ENCODE data around the gene NEDD9. TPM values are rescaled to one million over a fixed set of nuclear protein-coding genes. Genes with fewer than 3 reads are reported as not detected.
A peak's percentile ranks its signal among the peaks of the same experiment; 100 is the strongest.

NEDD9 gene
- total and polyA plus RNA-seq, 10 of the 15 experiments (the other 5 are each of a cell fraction or from before 2014, with no cell fraction given) = 4.9 to 92.6 (median 14.6) TPM

DNA sequence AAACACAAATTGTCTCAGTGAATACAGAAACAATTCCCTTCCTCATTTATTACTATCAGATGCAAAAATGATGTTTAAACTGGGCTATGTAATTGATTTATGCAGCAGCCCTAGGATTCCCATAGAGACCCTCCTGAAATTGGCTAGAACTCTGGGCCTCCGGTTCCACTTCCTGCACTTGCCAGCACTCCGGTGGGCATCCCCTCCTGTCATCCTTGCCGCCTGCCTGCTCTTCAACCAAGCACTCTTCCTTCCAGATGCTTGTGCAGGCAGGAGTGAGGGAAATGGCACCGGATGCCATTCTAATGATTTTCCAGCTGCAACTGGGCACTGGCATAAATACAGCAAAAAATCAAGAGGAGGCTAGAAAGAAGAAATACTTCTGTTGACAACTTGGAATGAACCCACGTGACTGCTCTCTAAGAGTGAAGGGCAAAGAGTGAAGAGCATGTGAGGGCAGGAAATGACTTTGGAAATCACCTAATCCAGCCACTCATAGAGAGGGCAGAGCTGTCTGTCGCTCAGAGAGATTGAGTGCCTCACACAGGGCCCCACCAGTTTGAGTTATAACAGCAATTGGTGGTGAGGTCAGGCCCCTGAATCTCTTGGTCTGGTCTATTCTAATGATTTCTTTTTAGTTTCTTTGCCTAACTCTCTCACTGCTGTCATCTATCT lies 3.7 kb upstream of the NEDD9 start (continued):
- TF ChIP-seq, protein P1, sequence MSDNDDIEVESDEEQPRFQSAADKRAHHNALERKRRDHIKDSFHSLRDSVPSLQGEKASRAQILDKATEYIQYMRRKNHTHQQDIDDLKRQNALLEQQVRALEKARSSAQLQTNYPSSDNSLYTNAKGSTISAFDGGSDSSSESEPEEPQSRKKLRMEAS (IDR thresholded peaks at IDR 0.05; ENCODE audit: low read depth, low read length) = no peak
- TF ChIP-seq, protein P2, sequence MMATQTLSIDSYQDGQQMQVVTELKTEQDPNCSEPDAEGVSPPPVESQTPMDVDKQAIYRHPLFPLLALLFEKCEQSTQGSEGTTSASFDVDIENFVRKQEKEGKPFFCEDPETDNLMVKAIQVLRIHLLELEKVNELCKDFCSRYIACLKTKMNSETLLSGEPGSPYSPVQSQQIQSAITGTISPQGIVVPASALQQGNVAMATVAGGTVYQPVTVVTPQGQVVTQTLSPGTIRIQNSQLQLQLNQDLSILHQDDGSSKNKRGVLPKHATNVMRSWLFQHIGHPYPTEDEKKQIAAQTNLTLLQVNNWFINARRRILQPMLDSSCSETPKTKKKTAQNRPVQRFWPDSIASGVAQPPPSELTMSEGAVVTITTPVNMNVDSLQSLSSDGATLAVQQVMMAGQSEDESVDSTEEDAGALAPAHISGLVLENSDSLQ (IDR thresholded peaks at IDR 0.05) = peak; percentile 95
- TF ChIP-seq, protein P3, sequence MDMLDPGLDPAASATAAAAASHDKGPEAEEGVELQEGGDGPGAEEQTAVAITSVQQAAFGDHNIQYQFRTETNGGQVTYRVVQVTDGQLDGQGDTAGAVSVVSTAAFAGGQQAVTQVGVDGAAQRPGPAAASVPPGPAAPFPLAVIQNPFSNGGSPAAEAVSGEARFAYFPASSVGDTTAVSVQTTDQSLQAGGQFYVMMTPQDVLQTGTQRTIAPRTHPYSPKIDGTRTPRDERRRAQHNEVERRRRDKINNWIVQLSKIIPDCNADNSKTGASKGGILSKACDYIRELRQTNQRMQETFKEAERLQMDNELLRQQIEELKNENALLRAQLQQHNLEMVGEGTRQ (IDR thresholded peaks at IDR 0.05; ENCODE audit: borderline replicate concordance, low read depth, low read length) = peak; percentile 46; the same call in 1 of the 2 replicates
- peak; percentile 95 for TF ChIP-seq RAD51 (IDR thresholded peaks at IDR 0.05)
- TF ChIP-seq, protein P4, sequence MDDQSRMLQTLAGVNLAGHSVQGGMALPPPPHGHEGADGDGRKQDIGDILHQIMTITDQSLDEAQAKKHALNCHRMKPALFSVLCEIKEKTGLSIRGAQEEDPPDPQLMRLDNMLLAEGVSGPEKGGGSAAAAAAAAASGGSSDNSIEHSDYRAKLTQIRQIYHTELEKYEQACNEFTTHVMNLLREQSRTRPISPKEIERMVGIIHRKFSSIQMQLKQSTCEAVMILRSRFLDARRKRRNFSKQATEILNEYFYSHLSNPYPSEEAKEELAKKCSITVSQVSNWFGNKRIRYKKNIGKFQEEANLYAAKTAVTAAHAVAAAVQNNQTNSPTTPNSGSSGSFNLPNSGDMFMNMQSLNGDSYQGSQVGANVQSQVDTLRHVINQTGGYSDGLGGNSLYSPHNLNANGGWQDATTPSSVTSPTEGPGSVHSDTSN (IDR thresholded peaks at IDR 0.05; ENCODE audit: insufficient replicate concordance, low read depth, low read length) = peak; percentile 85

DNA sequence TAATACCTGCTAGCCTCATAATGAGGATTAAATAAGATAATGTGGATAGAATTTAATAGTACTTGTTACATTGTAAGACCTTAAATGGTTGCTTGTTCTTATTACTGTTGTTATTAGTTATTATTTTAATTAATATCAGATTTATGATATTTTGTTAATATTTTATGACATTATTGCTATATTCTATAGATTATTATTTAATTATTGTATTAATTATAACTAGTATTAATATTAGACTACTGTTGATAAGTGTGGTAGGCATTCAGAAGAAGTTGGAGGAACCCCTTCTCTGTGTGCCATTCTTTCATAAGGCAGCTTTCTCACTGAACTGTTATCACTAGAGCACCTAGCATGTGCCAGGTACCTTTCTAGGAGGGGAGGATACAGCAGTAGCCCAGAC lies 2.6 kb upstream of the NEDD9 start:
- peaks cover 21% of the 10 kb centered on the region for H3K79me2 ChIP-seq (ENCODE audit: control insufficient read depth, insufficient read depth, low read length)
- ChIA-PET POLR2A (interaction anchor here (0.6 to 8.0 kb wide), 5 partner anchors 19 to 239 kb away, joined by 3 to 67 read pairs (median 3); no protein-coding TSS in a partner anchor), CTCF (interaction anchor here (1.3 to 1.6 kb wide), 2 partner anchors 88 to 145 kb away, joined by 3 to 4 read pairs; no protein-coding TSS in a partner anchor), SMC1A (ENCODE audit: uncharacterized antibody, unreplicated experiment) (interaction anchor here (0.5 to 9.0 kb wide), 20 partner anchors 8 to 281 kb away, joined by 3 to 99 read pairs (median 4); no protein-coding TSS in a partner anchor), RAD21 (ENCODE audit: unreplicated experiment) (interaction anchor here (0.6 to 4.4 kb wide), 8 partner anchors 9 to 262 kb away, joined by 3 to 16 read pairs (median 4); no protein-coding TSS in a partner anchor)
- in situ Hi-C loops (cut with MboI) = no loop called here
- intact Hi-C loops (cut with micrococcal nuclease; ENCODE audit: unreplicated experiment) = no loop called here
- no peaks in the 10 kb centered on the region for H3K27me3 ChIP-seq (replicated peaks in 1 of 2; ENCODE audit: control insufficient read depth in 2 of 2, insufficient read depth in 2 of 2, low read length in 1 of 2)
- no peak overlapping the region for H3K4me2 ChIP-seq (ENCODE audit: control insufficient read depth, insufficient read depth)
- no peak for ATAC-seq
- no peaks in the 10 kb centered on the region for H4K20me1 ChIP-seq (ENCODE audit: control insufficient read depth, insufficient read depth)
- H3K9me3 ChIP-seq (replicated peaks; ENCODE audit: control insufficient read depth, insufficient read depth, low read length) = no peaks in the 10 kb centered on the region
- no peak overlapping the region for H3K9ac ChIP-seq (ENCODE audit: control insufficient read depth, insufficient read depth, low read length)
- no peak for FAIRE-seq
- H3K27ac ChIP-seq (ENCODE audit: control insufficient read depth, insufficient read depth) = no peak overlapping the region
- H3K36me3 ChIP-seq (ENCODE audit: control insufficient read depth in 2 of 2, insufficient read depth in 2 of 2, low read length in 1 of 2) = peaks cover 0 to 3% of the 10 kb centered on the region in 2 experiments; a peak in 1 of 4 replicates
- H3K4me1 ChIP-seq (ENCODE audit: control insufficient read depth, insufficient read depth, low read length) = peaks cover 10% of the 10 kb centered on the region; the same call in 1 of the 2 replicates
- DNase-seq (ENCODE audit: low read depth, low spot score) = no peak
- H3K4me3 ChIP-seq = no peak overlapping the region
- H2AFZ ChIP-seq (ENCODE audit: control insufficient read depth, low read depth, low read length) = no peak overlapping the region
- BruUV-seq (replicated peaks) = no TSS peak
- no peak for TF ChIP-seq MEF2A (IDR thresholded peaks at IDR 0.05; ENCODE audit: insufficient read depth, low read depth, low read length)
- TF ChIP-seq TARDBP (IDR thresholded peaks at IDR 0.05; ENCODE audit: borderline replicate concordance) = no peak
- no peak for TF ChIP-seq RAD21 (IDR thresholded peaks at IDR 0.05; ENCODE audit: insufficient read depth, low read depth, low read length)
- TF ChIP-seq CHD1 (IDR thresholded peaks at IDR 0.05; ENCODE audit: low read depth, low read length) = no peak
- no peak for TF ChIP-seq SUZ12 (IDR thresholded peaks at IDR 0.05; ENCODE audit: unreplicated experiment)
- no peak for TF ChIP-seq RB1 (IDR thresholded peaks at IDR 0.05; ENCODE audit: borderline replicate concordance)
- TF ChIP-seq DPF2 (IDR thresholded peaks at IDR 0.05) = no peak
- TF ChIP-seq, protein P5, sequence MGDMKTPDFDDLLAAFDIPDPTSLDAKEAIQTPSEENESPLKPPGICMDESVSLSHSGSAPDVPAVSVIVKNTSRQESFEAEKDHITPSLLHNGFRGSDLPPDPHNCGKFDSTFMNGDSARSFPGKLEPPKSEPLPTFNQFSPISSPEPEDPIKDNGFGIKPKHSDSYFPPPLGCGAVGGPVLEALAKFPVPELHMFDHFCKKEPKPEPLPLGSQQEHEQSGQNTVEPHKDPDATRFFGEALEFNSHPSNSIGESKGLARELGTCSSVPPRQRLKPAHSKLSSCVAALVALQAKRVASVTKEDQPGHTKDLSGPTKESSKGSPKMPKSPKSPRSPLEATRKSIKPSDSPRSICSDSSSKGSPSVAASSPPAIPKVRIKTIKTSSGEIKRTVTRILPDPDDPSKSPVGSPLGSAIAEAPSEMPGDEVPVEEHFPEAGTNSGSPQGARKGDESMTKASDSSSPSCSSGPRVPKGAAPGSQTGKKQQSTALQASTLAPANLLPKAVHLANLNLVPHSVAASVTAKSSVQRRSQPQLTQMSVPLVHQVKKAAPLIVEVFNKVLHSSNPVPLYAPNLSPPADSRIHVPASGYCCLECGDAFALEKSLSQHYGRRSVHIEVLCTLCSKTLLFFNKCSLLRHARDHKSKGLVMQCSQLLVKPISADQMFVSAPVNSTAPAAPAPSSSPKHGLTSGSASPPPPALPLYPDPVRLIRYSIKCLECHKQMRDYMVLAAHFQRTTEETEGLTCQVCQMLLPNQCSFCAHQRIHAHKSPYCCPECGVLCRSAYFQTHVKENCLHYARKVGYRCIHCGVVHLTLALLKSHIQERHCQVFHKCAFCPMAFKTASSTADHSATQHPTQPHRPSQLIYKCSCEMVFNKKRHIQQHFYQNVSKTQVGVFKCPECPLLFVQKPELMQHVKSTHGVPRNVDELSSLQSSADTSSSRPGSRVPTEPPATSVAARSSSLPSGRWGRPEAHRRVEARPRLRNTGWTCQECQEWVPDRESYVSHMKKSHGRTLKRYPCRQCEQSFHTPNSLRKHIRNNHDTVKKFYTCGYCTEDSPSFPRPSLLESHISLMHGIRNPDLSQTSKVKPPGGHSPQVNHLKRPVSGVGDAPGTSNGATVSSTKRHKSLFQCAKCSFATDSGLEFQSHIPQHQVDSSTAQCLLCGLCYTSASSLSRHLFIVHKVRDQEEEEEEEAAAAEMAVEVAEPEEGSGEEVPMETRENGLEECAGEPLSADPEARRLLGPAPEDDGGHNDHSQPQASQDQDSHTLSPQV (IDR thresholded peaks at IDR 0.05) = no peak
- TF ChIP-seq CREB1 (IDR thresholded peaks at IDR 0.05; ENCODE audit: low read depth) = no peak
- no peak for TF ChIP-seq KAT2A (conservative IDR thresholded peaks at IDR 0.05; ENCODE audit: control insufficient read depth, low read depth, low read length)

All from GM12878 (cell line).